ENCODE data around the gene PLCE1.

Gene PLCE1

GRCh38 chr10:94035982-94036765, 42.4 kb downstream of the PLCE1 start:
- H3K4me3 ChIP-seq (ENCODE audit: low read depth, low read length) = no peak overlapping the region
- no peak for TF ChIP-seq CTCF (IDR thresholded peaks at IDR 0.05; ENCODE audit: borderline replicate concordance, insufficient read depth, low read depth, low read length)

- TF ChIP-seq CTCF (IDR thresholded peaks at IDR 0.05; ENCODE audit: borderline replicate concordance, insufficient read depth, low read depth, low read length) = no peak
- no peak overlapping the region for H3K4me3 ChIP-seq (ENCODE audit: low read depth, low read length)
These were observed 43.0 kb downstream of the PLCE1 start for GRCh38 chr10:94036766-94037033.

- TF ChIP-seq CTCF (IDR thresholded peaks at IDR 0.05; ENCODE audit: borderline replicate concordance, insufficient read depth, low read depth, low read length) = no peak
- H3K4me3 ChIP-seq (ENCODE audit: low read depth, low read length) = no peak overlapping the region
These were observed 43.6 kb downstream of the PLCE1 start for GRCh38 chr10:94037286-94037685.

GRCh38 chr10:94038024-94038423, 44.3 kb downstream of the PLCE1 start:
- TF ChIP-seq CTCF (IDR thresholded peaks at IDR 0.05; ENCODE audit: borderline replicate concordance, insufficient read depth, low read depth, low read length) = no peak

GRCh38 chr10:94041206-94041605, 47.5 kb downstream of the PLCE1 start:
- TF ChIP-seq CTCF (IDR thresholded peaks at IDR 0.05; ENCODE audit: borderline replicate concordance, insufficient read depth, low read depth, low read length) = no peak
- H3K4me3 ChIP-seq (ENCODE audit: low read depth, low read length) = no peak overlapping the region

More at GRCh38 chr10:94038024-94038423, 44.3 kb downstream of the PLCE1 start:
- no peak overlapping the region for H3K4me3 ChIP-seq (ENCODE audit: low read depth, low read length)

- H3K4me3 ChIP-seq (ENCODE audit: low read depth, low read length) = no peak overlapping the region
- no peak for TF ChIP-seq CTCF (IDR thresholded peaks at IDR 0.05; ENCODE audit: borderline replicate concordance, insufficient read depth, low read depth, low read length)
These were observed 48.5 kb downstream of the PLCE1 start for GRCh38 chr10:94042001-94042833.

GRCh38 chr10:94042834-94043175, 49.1 kb downstream of the PLCE1 start:
- no peak for TF ChIP-seq CTCF (IDR thresholded peaks at IDR 0.05; ENCODE audit: borderline replicate concordance, insufficient read depth, low read depth, low read length)
- no peak overlapping the region for H3K4me3 ChIP-seq (ENCODE audit: low read depth, low read length)

Data from GM12875 (cell line).